Panc1 (cell line): ENCODE measurements around the gene DCAF5.

Source experiments
- POLR2AphosphoS5 ChIP-seq: IDR thresholded peaks from 2 replicates; pipeline ENCODE4 v1.6.1; 2012; ENCODE audit warnings: mild to moderate bottlenecking, low read depth, low read length, moderate library complexity
- SIN3A ChIP-seq: IDR thresholded peaks from 2 replicates; pipeline ENCODE4 v1.6.1; 2012; ENCODE audit warnings: low read depth, mild to moderate bottlenecking, low read length, moderate library complexity, borderline replicate concordance; ENCODE audit not compliant: insufficient read depth
- TF ChIP-seq, protein P1 (sequence below), 2 experiments: IDR thresholded peaks; 2 replicates each; pipeline ENCODE4 v1.6.1; 2011 to 2012; ENCODE audit warnings: low read depth in 2 of 2, control low read depth in 1 of 2, low read length in 1 of 2, mild to moderate bottlenecking in 1 of 2, moderate library complexity in 1 of 2; ENCODE audit not compliant: insufficient read depth in 1 of 2
- TF ChIP-seq, protein P2 (sequence below): fragments of 450-650 bp; IDR thresholded peaks from 2 replicates; pipeline ENCODE4 v1.5.1; 2017; ENCODE audit warnings: mild to moderate bottlenecking

DNA sequence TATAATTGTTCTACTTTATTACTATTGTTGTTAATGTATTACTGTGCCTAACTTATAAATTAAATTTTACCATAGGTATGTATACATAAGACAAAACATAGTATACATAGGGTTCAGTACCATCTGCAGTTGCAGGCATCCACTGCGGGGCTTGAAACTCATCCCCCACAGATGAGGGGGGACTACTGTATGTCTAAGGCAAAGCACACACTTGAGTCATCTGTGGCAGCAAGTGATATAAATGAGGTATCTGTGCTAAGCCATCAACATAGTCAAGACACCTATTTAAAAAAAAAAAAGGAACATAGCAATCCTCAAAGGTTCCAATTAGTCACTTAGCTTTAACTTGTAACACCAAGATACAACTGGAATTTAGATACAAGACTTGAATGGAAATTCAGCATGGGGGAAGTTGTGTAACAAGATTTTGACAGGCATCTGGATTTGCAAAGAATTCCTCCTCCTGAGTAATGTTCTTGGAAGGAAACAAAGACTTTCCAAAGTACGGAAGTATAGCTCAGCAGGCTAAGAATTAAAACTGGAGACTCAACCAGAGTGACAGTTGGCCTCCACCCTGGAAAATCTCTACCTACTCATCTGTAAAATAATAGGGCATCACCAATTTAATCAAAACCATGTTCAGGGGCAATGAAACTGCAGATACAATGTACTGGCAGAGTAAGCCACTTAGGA, 14.9 kb downstream of the DCAF5 start:
- TF ChIP-seq, protein P1, sequence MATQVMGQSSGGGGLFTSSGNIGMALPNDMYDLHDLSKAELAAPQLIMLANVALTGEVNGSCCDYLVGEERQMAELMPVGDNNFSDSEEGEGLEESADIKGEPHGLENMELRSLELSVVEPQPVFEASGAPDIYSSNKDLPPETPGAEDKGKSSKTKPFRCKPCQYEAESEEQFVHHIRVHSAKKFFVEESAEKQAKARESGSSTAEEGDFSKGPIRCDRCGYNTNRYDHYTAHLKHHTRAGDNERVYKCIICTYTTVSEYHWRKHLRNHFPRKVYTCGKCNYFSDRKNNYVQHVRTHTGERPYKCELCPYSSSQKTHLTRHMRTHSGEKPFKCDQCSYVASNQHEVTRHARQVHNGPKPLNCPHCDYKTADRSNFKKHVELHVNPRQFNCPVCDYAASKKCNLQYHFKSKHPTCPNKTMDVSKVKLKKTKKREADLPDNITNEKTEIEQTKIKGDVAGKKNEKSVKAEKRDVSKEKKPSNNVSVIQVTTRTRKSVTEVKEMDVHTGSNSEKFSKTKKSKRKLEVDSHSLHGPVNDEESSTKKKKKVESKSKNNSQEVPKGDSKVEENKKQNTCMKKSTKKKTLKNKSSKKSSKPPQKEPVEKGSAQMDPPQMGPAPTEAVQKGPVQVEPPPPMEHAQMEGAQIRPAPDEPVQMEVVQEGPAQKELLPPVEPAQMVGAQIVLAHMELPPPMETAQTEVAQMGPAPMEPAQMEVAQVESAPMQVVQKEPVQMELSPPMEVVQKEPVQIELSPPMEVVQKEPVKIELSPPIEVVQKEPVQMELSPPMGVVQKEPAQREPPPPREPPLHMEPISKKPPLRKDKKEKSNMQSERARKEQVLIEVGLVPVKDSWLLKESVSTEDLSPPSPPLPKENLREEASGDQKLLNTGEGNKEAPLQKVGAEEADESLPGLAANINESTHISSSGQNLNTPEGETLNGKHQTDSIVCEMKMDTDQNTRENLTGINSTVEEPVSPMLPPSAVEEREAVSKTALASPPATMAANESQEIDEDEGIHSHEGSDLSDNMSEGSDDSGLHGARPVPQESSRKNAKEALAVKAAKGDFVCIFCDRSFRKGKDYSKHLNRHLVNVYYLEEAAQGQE (IDR thresholded peaks at IDR 0.05; ENCODE audit: insufficient read depth in 1 of 2, low read depth in 2 of 2, low read length in 1 of 2), result no peak
- TF ChIP-seq, protein P2, sequence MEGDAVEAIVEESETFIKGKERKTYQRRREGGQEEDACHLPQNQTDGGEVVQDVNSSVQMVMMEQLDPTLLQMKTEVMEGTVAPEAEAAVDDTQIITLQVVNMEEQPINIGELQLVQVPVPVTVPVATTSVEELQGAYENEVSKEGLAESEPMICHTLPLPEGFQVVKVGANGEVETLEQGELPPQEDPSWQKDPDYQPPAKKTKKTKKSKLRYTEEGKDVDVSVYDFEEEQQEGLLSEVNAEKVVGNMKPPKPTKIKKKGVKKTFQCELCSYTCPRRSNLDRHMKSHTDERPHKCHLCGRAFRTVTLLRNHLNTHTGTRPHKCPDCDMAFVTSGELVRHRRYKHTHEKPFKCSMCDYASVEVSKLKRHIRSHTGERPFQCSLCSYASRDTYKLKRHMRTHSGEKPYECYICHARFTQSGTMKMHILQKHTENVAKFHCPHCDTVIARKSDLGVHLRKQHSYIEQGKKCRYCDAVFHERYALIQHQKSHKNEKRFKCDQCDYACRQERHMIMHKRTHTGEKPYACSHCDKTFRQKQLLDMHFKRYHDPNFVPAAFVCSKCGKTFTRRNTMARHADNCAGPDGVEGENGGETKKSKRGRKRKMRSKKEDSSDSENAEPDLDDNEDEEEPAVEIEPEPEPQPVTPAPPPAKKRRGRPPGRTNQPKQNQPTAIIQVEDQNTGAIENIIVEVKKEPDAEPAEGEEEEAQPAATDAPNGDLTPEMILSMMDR, result no peak
- TF ChIP-seq POLR2AphosphoS5 (no peak), SIN3A (no peak)
